Colonic mucosa (tissue), 4 donors: ENCODE data around the gene OSBPL10. TPM values are rescaled to one million over a fixed set of nuclear protein-coding genes. Genes with fewer than 3 reads are reported as not detected.

Source experiments
- DNase-seq: peaks from one replicate; pipeline ENCODE4 v3.0.0-alpha.2; 2020
- H3K27ac ChIP-seq: fragments of 200-600 bp; one replicate; pipeline ENCODE4 v1.8.0; 2021
- H3K27me3 ChIP-seq: fragments of 200-600 bp; one replicate; pipeline ENCODE4 v1.8.0; 2021
- H3K36me3 ChIP-seq: fragments of 200-600 bp; one replicate; pipeline ENCODE4 v1.8.0; 2021
- H3K4me1 ChIP-seq: fragments of 200-600 bp; one replicate; pipeline ENCODE4 v1.8.0; 2021; ENCODE audit warnings: mild to moderate bottlenecking
- H3K4me3 ChIP-seq: fragments of 200-600 bp; one replicate; pipeline ENCODE4 v1.8.0; 2021
- H3K9ac ChIP-seq, 2 donors: one replicate each; pipeline ENCODE4 v1.7.0; 2013; ENCODE audit warnings: control low read depth in 2 of 2, low read depth in 2 of 2, low read length in 2 of 2
- H3K9me3 ChIP-seq: fragments of 200-600 bp; one replicate; pipeline ENCODE4 v1.8.0; 2021
- CTCF ChIP-seq: fragments of 200-600 bp; IDR thresholded peaks from one replicate; pipeline ENCODE4 v1.8.0; 2022; ENCODE audit warnings: antibody characterized with exemption, mild to moderate bottlenecking
- intact Hi-C: fragments of 100-400 bp; cut with DNase I; formaldehyde crosslinking; loops from one replicate; pipeline ENCODE4 v1.14.1; 2022
- total RNA-seq, 2 donors: library from RNA; stranded (reverse); fragmentation: NEBNext Ultra II Directional in 1 of 2; extraction: Animal tissue kit (Norgen Biotek cat#: 25700) in 1 of 2; gene quantifications; one replicate each; pipeline ENCODE4 v1.2.1, GENCODE V29; 2021
- donor health status: healthy.
- donor health status: DM: no; HTN: no; CAD: no.
- donor health status: DM: no; HTN: no; CAD: no.

OSBPL10 gene
- total RNA-seq, 2 donors from 2014 or later = 20.0 to 34.4 TPM

DNA sequence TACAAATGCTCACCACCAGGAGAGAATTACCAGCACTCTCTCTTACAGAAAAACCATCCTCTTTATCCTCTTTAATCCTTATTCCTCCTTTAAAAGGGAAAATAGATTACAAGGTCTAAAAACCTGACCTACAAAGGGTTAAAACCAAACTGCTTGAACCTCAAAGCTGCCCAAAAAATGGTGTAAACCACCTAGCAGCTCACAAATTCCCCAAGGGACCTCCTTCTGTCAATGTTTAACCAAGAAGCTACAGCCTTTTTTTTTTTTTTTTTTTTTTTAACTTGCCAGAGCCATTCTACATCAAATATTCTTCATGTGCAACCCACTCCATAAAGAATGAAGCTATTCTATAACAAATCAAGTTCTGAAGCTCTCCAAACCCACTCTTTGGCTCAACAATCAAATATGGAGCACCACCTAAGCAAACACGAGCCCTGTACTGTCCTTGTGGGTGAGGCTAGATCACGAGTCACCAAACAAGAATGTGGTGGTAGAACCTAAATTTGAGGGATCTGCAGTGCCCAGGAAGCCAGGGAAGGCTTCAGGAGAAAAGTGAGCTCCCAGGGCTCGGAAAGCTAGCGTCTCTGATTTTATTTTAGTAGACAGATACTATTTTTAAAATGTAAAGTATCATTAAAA is 20.1 kb downstream of the OSBPL10 start:
- no peak for TF ChIP-seq CTCF

GRCh38 chr3:31959951-31960792 is 20.9 kb downstream of the OSBPL10 start:
- intact Hi-C loops = no loop called here
- H3K4me3 ChIP-seq = no peak overlapping the region
- H3K4me1 ChIP-seq = no peaks in the 10 kb centered on the region
- no peaks in the 10 kb centered on the region for H3K9me3 ChIP-seq
- DNase-seq = peak; percentile 2
- H3K9ac ChIP-seq = peak overlapping the region in 1 of 2 donors; percentile 9
- H3K27me3 ChIP-seq = no peaks in the 10 kb centered on the region
- no peak for TF ChIP-seq CTCF
- H3K36me3 ChIP-seq = no peaks in the 10 kb centered on the region
- peak overlapping the region; percentile 23 for H3K27ac ChIP-seq

More for the DNA sequence above, 20.1 kb downstream of the OSBPL10 start:
- intact Hi-C loops = no loop called here
- Histone ChIP-seq H3K36me3 (no peaks in the 10 kb centered on the region), H3K27ac (peak overlapping the region; percentile 23), H3K9me3 (no peaks in the 10 kb centered on the region), H3K9ac (no peak overlapping the region), H3K4me3 (no peak overlapping the region), H3K27me3 (no peaks in the 10 kb centered on the region), H3K4me1 (no peaks in the 10 kb centered on the region)
- no peak for DNase-seq

- Histone ChIP-seq H3K27ac (peak overlapping the region; percentile 23), H3K9ac (no peak overlapping the region), H3K4me1 (no peaks in the 10 kb centered on the region), H3K9me3 (no peaks in the 10 kb centered on the region), H3K4me3 (no peak overlapping the region), H3K36me3 (no peaks in the 10 kb centered on the region), H3K27me3 (no peaks in the 10 kb centered on the region)
- DNase-seq = no peak
- intact Hi-C loops = no loop called here
- TF ChIP-seq CTCF = no peak
Observed at GRCh38 chr3:31959251-31959650, 21.8 kb downstream of the OSBPL10 start.

DNA sequence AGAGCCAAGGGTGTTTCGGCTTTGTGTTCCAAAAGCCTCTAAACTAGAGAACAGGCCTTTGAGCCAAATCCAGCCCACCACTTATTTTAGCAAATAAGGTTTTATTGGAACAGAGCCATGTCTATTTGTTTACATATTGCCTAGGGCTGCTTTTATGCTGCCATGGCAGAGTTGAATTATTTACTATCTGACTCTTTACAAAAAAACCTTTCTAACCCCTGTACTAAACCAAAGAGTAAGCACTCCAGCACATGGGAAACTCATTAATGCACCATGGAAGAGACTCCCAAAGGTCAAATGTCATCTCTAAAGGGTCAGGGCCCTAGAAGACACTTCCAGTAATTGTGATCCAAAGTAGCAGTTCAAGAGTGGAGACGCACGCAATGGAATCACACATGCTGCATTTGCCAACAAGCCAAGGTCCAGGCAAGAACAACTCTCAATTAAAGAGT is 22.3 kb downstream of the OSBPL10 start:
- no peak for DNase-seq
- intact Hi-C loops = no loop called here

GRCh38 chr3:31957106-31957505 is 24.0 kb downstream of the OSBPL10 start:
- no peak for DNase-seq
- H3K9ac ChIP-seq = no peak overlapping the region
- H3K27ac ChIP-seq = no peak overlapping the region
- intact Hi-C loops = no loop called here
- no peaks in the 10 kb centered on the region for H3K9me3 ChIP-seq
- no peaks in the 10 kb centered on the region for H3K36me3 ChIP-seq
- no peaks in the 10 kb centered on the region for H3K4me1 ChIP-seq
- no peak overlapping the region for H3K4me3 ChIP-seq
- TF ChIP-seq CTCF = no peak
- no peaks in the 10 kb centered on the region for H3K27me3 ChIP-seq

More for the DNA sequence above, 22.3 kb downstream of the OSBPL10 start:
- H3K4me3 ChIP-seq = no peak overlapping the region
- H3K4me1 ChIP-seq = no peaks in the 10 kb centered on the region
- H3K27ac ChIP-seq = peak overlapping the region; percentile 23
- H3K36me3 ChIP-seq = no peaks in the 10 kb centered on the region
- no peaks in the 10 kb centered on the region for H3K9me3 ChIP-seq
- no peaks in the 10 kb centered on the region for H3K27me3 ChIP-seq
- H3K9ac ChIP-seq = peak overlapping the region in 1 of 2 donors; percentile 5
- no peak for TF ChIP-seq CTCF
